ENCODE data around the gene SETD5. TPM values are rescaled to one million over a fixed set of nuclear protein-coding genes. Genes with fewer than 3 reads are reported as not detected.

The SETD5 gene
- total and polyA plus RNA-seq, 12 donors = 10.8 to 64.7 (median 55.6) TPM

- ATAC-seq (no peak), DNase-seq (no peak)
Measured at GRCh38 chr3:9469986-9470385, 72.6 kb downstream of the SETD5 start.

GRCh38 chr3:9473496-9474065 is 76.2 kb downstream of the SETD5 start:
- H3K27ac ChIP-seq = no peak overlapping the region
- ATAC-seq = no peak
- TF ChIP-seq CTCF (IDR thresholded peaks at IDR 0.05) = no peak
- H3K9me3 ChIP-seq = no peaks in the 10 kb centered on the region
- no peaks in the 10 kb centered on the region for H3K27me3 ChIP-seq
- H3K4me3 ChIP-seq = no peak overlapping the region
- intact Hi-C loops (cut with DNase I) = no loop called here
- no peaks in the 10 kb centered on the region for H3K4me1 ChIP-seq
- peaks cover 0 to 100% (median 78%) of the 10 kb centered on the region in 9 donors for H3K36me3 ChIP-seq
- DNase-seq = no peak

More at GRCh38 chr3:9469986-9470385, 72.6 kb downstream of the SETD5 start:
- no peak for TF ChIP-seq CTCF (IDR thresholded peaks at IDR 0.05)
- WGBS, 2 donors = 73 to 84% methylated on average over 3 of the region's 3 CpGs
- H3K27ac ChIP-seq = no peak overlapping the region
- peaks cover 0 to 100% (median 81%) of the 10 kb centered on the region in 9 donors for H3K36me3 ChIP-seq
- H3K4me1 ChIP-seq = no peaks in the 10 kb centered on the region
- no peak overlapping the region for H3K4me3 ChIP-seq
- no peaks in the 10 kb centered on the region for H3K9me3 ChIP-seq
- intact Hi-C loops (cut with DNase I) = no loop called here
- H3K27me3 ChIP-seq = no peaks in the 10 kb centered on the region

- no peak for TF ChIP-seq CTCF (IDR thresholded peaks at IDR 0.05)
- 93 to 96% methylated on average over 6 of the region's 6 CpGs for WGBS, 2 donors
- ATAC-seq (peak in 1 of 8 donors; percentile 26), DNase-seq (no peak)
- peaks cover 0 to 100% (median 84%) of the 10 kb centered on the region in 9 donors for H3K36me3 ChIP-seq
- H3K4me1 ChIP-seq = no peaks in the 10 kb centered on the region
- intact Hi-C loops (cut with DNase I) = no loop called here
- no peaks in the 10 kb centered on the region for H3K9me3 ChIP-seq
- no peaks in the 10 kb centered on the region for H3K27me3 ChIP-seq
- H3K27ac ChIP-seq = no peak overlapping the region
- no peak overlapping the region for H3K4me3 ChIP-seq
Measured at GRCh38 chr3:9474482-9474881, 77.1 kb downstream of the SETD5 start.

GRCh38 chr3:9476935-9477334 is 79.5 kb downstream of the SETD5 start:
- Histone ChIP-seq H3K9me3 (no peaks in the 10 kb centered on the region), H3K4me1 (no peaks in the 10 kb centered on the region), H3K27me3 (no peaks in the 10 kb centered on the region), H3K27ac (no peak overlapping the region), H3K4me3 (no peak overlapping the region), H3K36me3 (peaks cover 4 to 100% (median 70%) of the 10 kb centered on the region in 9 donors)
- DNase-seq (no peak), ATAC-seq (peak in 1 of 8 donors; percentile 14)
- WGBS, 2 donors = 93 to 98% methylated on average over 5 of the region's 5 CpGs
- intact Hi-C loops (cut with DNase I) = no loop called here
- no peak for TF ChIP-seq CTCF (IDR thresholded peaks at IDR 0.05)
